ENCODE data around the gene PTPRM.

Gene PTPRM

DNA sequence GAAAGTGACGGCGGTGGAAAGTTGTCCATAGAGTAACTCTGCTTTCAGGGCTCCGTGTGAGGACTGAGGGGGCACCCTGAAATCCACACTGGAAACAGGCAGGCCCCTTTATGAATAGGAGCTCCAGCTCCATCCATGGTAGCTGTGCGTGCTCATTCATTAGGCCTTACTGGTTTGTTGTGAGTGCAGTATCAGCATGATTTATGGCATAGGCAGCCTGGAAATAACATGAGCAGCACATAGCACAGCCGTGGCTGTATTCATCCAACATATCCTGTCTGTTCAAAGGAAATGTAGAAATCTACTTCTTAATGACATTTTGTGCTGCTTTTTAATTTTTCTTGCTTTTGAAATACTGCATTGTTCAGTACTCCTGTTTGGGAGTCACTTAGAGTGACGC is 627.3 kb downstream of the PTPRM start:
- no peak for DNase-seq (ENCODE audit: low read depth, low spot score)
- no peaks in the 10 kb centered on the region for H3K36me3 ChIP-seq (ENCODE audit: insufficient read depth, insufficient read length, low read length)
- no peaks in the 10 kb centered on the region for H3K9me3 ChIP-seq (ENCODE audit: insufficient read depth, low read length)
- no peak overlapping the region for H3K4me3 ChIP-seq (ENCODE audit: insufficient read length, low read depth)
- no peaks in the 10 kb centered on the region for H3K4me1 ChIP-seq (ENCODE audit: insufficient read depth, insufficient read length)
- TF ChIP-seq ZNF274 (IDR thresholded peaks at IDR 0.05; ENCODE audit: low read depth, low read length) (no peak), SUZ12 (IDR thresholded peaks at IDR 0.05; ENCODE audit: extremely low read depth, insufficient read depth, insufficient read length) (no peak), YY1 (IDR thresholded peaks at IDR 0.05; ENCODE audit: insufficient read depth, insufficient read length) (no peak)
- H3K9ac ChIP-seq (ENCODE audit: insufficient read length, low read depth), result no peak overlapping the region
- no peaks in the 10 kb centered on the region for H3K27me3 ChIP-seq (ENCODE audit: insufficient read depth, insufficient read length)

DNA sequence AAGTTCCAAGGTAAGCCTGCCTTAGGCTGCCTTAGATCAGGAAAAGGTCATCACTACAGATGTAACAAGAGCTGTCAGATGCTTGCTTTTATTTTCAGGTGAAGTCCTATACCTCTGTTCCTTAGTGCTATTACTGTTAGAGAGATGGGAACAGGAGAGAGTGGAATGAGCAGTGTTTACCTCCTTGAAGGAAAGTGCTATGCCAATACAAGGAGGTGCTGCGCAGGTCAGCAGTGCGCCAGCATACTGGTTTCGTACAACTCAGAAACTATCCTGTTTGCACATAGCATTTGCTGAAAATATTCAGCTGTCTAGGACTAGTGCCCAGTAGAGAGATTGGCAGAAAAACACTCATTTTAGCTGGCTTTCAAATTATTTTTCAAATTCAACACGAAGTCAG is 629.1 kb downstream of the PTPRM start:
- no peak for TF ChIP-seq YY1 (IDR thresholded peaks at IDR 0.05; ENCODE audit: insufficient read depth, insufficient read length)
- TF ChIP-seq SUZ12 (IDR thresholded peaks at IDR 0.05; ENCODE audit: extremely low read depth, insufficient read depth, insufficient read length), result no peak
- TF ChIP-seq ZNF274 (IDR thresholded peaks at IDR 0.05; ENCODE audit: low read depth, low read length), result no peak
- Histone ChIP-seq H3K27me3 (ENCODE audit: insufficient read depth, insufficient read length) (no peaks in the 10 kb centered on the region), H3K4me3 (ENCODE audit: insufficient read length, low read depth) (no peak overlapping the region), H3K9ac (ENCODE audit: insufficient read length, low read depth) (no peak overlapping the region), H3K36me3 (ENCODE audit: insufficient read depth, insufficient read length, low read length) (no peaks in the 10 kb centered on the region), H3K4me1 (ENCODE audit: insufficient read depth, insufficient read length) (peaks cover 4% of the 10 kb centered on the region), H3K9me3 (ENCODE audit: insufficient read depth, low read length) (no peaks in the 10 kb centered on the region)
- DNase-seq (ENCODE audit: low read depth, low spot score), result no peak

DNA sequence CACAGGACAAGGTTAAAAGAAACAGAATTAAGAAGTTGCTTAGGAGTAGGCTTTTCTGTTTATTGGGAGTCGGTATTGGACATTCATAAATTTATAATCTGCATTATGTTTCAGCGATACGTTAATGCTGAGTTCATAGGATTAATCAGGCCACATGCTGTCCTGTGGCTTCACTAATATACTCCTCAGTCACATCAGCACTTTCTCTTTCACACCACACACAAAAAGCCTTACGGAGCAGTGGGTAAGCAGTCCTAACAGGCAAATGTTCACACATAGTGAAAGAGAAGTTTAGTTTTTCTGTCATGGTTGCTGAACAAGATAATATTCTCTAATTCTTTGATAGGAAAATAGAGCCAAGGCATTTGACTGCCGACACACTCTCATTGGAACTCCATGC is 630.4 kb downstream of the PTPRM start:
- no peak for TF ChIP-seq YY1 (IDR thresholded peaks at IDR 0.05; ENCODE audit: insufficient read depth, insufficient read length)
- TF ChIP-seq ZNF274 (IDR thresholded peaks at IDR 0.05; ENCODE audit: low read depth, low read length), result no peak
- TF ChIP-seq SUZ12 (IDR thresholded peaks at IDR 0.05; ENCODE audit: extremely low read depth, insufficient read depth, insufficient read length), result no peak
- Histone ChIP-seq H3K27me3 (ENCODE audit: insufficient read depth, insufficient read length) (no peaks in the 10 kb centered on the region), H3K9ac (ENCODE audit: insufficient read length, low read depth) (no peak overlapping the region), H3K4me1 (ENCODE audit: insufficient read depth, insufficient read length) (peaks cover 4% of the 10 kb centered on the region), H3K36me3 (ENCODE audit: insufficient read depth, insufficient read length, low read length) (no peaks in the 10 kb centered on the region), H3K4me3 (ENCODE audit: insufficient read length, low read depth) (no peak overlapping the region), H3K9me3 (ENCODE audit: insufficient read depth, low read length) (no peaks in the 10 kb centered on the region)
- no peak for DNase-seq (ENCODE audit: low read depth, low spot score)

DNA sequence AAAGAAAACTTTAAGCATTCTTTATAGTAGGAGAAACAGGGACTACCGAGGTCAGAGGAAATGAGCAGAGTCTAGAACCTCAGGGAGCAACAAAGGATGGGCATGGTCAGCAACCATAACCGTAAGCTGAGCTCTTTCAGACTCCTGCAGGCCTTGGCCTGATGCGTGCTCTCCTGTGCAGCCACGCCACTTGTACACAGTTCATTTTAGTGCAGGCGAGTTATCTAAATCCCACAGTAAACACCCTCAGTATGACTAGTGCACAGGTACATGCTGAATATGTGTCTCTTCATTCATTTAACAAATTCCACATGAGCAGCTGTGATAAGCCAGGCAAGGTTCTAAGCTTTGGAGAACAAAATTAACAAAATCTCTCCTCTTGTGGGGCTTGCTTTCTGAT is 640.9 kb downstream of the PTPRM start:
- no peaks in the 10 kb centered on the region for H3K27me3 ChIP-seq (ENCODE audit: insufficient read depth, insufficient read length)
- no peak for DNase-seq (ENCODE audit: low read depth, low spot score)
- no peak overlapping the region for H3K4me3 ChIP-seq (ENCODE audit: insufficient read length, low read depth)
- H3K9me3 ChIP-seq (ENCODE audit: insufficient read depth, low read length), result no peaks in the 10 kb centered on the region
- TF ChIP-seq SUZ12 (IDR thresholded peaks at IDR 0.05; ENCODE audit: extremely low read depth, insufficient read depth, insufficient read length) (no peak), YY1 (IDR thresholded peaks at IDR 0.05; ENCODE audit: insufficient read depth, insufficient read length) (no peak), ZNF274 (IDR thresholded peaks at IDR 0.05; ENCODE audit: low read depth, low read length) (no peak)
- H3K9ac ChIP-seq (ENCODE audit: insufficient read length, low read depth), result no peak overlapping the region
- no peaks in the 10 kb centered on the region for H3K36me3 ChIP-seq (ENCODE audit: insufficient read depth, insufficient read length, low read length)
- no peaks in the 10 kb centered on the region for H3K4me1 ChIP-seq (ENCODE audit: insufficient read depth, insufficient read length)

DNA sequence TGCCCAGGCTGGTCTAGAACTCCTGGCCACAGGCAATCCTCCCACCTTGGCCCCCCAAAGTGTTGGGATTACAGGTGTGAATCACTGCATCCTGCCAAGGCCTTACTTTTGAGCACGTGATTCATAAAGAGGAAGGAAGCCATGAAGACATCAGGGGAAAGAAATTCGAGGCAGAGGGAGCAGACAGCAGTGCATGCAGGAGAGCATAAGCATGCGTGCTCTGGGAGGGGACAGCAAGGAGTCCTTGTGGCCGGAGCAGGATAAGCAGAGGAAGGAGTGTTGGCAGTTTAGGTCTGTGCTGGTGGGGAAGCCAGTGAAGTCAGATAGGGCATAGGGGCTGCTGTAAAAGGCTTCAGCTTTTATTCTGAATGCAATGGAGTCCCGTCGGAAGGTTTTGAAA is 641.6 kb downstream of the PTPRM start:
- Histone ChIP-seq H3K4me1 (ENCODE audit: insufficient read depth, insufficient read length) (no peaks in the 10 kb centered on the region), H3K27me3 (ENCODE audit: insufficient read depth, insufficient read length) (no peaks in the 10 kb centered on the region), H3K9ac (ENCODE audit: insufficient read length, low read depth) (no peak overlapping the region), H3K9me3 (ENCODE audit: insufficient read depth, low read length) (no peaks in the 10 kb centered on the region), H3K36me3 (ENCODE audit: insufficient read depth, insufficient read length, low read length) (no peaks in the 10 kb centered on the region), H3K4me3 (ENCODE audit: insufficient read length, low read depth) (no peak overlapping the region)
- TF ChIP-seq ZNF274 (IDR thresholded peaks at IDR 0.05; ENCODE audit: low read depth, low read length), result no peak
- TF ChIP-seq YY1 (IDR thresholded peaks at IDR 0.05; ENCODE audit: insufficient read depth, insufficient read length), result no peak
- no peak for TF ChIP-seq SUZ12 (IDR thresholded peaks at IDR 0.05; ENCODE audit: extremely low read depth, insufficient read depth, insufficient read length)
- DNase-seq (ENCODE audit: low read depth, low spot score), result no peak

DNA sequence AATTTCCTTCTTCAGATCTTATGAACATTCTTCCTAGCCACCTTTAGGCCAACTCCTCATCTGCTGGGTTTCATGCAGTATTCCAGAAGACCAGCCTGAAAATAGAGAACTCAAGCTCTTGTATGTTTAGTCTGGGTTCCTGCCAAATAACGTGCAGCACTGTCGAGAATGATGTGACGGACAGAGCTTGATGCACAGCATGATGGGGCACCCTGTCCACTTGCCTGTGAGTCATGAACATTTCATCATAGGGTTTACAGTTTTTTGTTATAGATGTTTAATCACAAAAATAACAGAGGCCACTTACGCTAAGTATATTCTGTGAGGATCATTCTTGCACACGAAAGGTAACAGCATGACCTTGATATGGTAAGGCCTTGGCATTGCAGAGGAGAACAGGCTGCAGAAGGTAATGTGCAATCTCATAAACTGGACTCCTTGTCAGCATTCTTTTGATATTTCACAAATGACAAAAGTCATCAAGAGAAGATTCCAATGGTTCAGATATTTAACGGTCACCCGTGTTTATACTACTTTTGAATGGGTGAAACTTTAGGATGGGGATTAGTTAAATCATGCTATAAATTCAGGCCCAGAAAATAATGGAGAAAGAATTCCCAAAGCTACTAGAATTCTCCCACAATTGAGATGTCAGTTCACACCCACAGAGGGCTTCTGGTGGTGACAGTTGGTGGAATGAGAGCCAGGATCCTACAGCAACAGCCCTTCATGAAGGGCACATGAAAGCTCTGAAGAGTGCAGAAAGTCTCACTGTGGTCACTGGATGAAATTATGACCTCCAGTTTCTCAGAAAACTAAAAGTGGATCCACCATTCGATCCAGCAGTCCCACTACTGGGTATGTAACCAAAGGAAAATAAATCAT is 646.0 kb downstream of the PTPRM start:
- no peak overlapping the region for H3K9ac ChIP-seq (ENCODE audit: insufficient read length, low read depth)
- DNase-seq (ENCODE audit: low read depth, low spot score), result no peak

DNA sequence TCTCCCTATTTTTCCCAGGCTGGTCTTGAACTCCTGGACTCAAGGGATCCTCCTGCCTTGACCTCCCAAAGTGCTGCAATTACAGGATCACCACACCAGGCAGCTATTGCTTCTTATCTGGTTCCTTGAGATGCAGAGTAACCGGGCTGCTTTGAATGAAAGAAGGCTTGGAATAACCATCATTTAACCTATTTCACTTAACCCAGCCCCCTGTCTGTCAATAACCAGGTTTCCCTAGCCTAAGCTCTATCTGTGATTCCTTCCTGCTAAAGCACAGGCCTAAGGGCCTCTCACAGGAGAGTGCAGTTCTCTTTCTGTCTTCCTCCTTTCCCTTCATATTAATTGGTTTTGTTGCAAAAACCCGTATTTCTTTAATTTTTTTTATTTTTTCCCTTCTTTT is 648.6 kb downstream of the PTPRM start:
- no peak overlapping the region for H3K4me3 ChIP-seq (ENCODE audit: insufficient read length, low read depth)
- no peaks in the 10 kb centered on the region for H3K4me1 ChIP-seq (ENCODE audit: insufficient read depth, insufficient read length)
- DNase-seq (ENCODE audit: low read depth, low spot score), result no peak
- H3K9me3 ChIP-seq (ENCODE audit: insufficient read depth, low read length), result no peaks in the 10 kb centered on the region
- H3K36me3 ChIP-seq (ENCODE audit: insufficient read depth, insufficient read length, low read length), result no peaks in the 10 kb centered on the region
- TF ChIP-seq YY1 (IDR thresholded peaks at IDR 0.05; ENCODE audit: insufficient read depth, insufficient read length) (no peak), SUZ12 (IDR thresholded peaks at IDR 0.05; ENCODE audit: extremely low read depth, insufficient read depth, insufficient read length) (no peak), ZNF274 (IDR thresholded peaks at IDR 0.05; ENCODE audit: low read depth, low read length) (no peak)
- H3K27me3 ChIP-seq (ENCODE audit: insufficient read depth, insufficient read length), result no peaks in the 10 kb centered on the region
- H3K9ac ChIP-seq (ENCODE audit: insufficient read length, low read depth), result no peak overlapping the region

More for the DNA sequence above, 646.0 kb downstream of the PTPRM start:
- H3K9me3 ChIP-seq (ENCODE audit: insufficient read depth, low read length), result no peaks in the 10 kb centered on the region
- H3K4me1 ChIP-seq (ENCODE audit: insufficient read depth, insufficient read length), result no peaks in the 10 kb centered on the region
- TF ChIP-seq SUZ12 (IDR thresholded peaks at IDR 0.05; ENCODE audit: extremely low read depth, insufficient read depth, insufficient read length), result no peak
- no peak for TF ChIP-seq YY1 (IDR thresholded peaks at IDR 0.05; ENCODE audit: insufficient read depth, insufficient read length)
- no peak for TF ChIP-seq ZNF274 (IDR thresholded peaks at IDR 0.05; ENCODE audit: low read depth, low read length)
- no peak overlapping the region for H3K4me3 ChIP-seq (ENCODE audit: insufficient read length, low read depth)
- H3K36me3 ChIP-seq (ENCODE audit: insufficient read depth, insufficient read length, low read length), result no peaks in the 10 kb centered on the region
- no peaks in the 10 kb centered on the region for H3K27me3 ChIP-seq (ENCODE audit: insufficient read depth, insufficient read length)
